Panc1 (cell line): Measurements from ENCODE around the gene NPAS3. TPM values are rescaled to one million over a fixed set of nuclear protein-coding genes. Genes with fewer than 3 reads are reported as not detected.

ENCODE experiments used
- ATAC-seq: fragments of 200-7000 bp; cut with Tn5 transposase; 2 replicates; pipeline ENCODE4 v1.9.1; 2020; ENCODE audit warnings: mild to moderate bottlenecking, moderate library complexity
- BruUV-seq: library from RNA; stranded (reverse); fragments of 400-500 nt; replicated peaks from 2 replicates; lab custom pipeline; 2021; lab: Mats Ljungman, UMichigan
- CTCF ChIA-PET: fragments of 300-600 bp; sonication (Branson Sonifier 250); formaldehyde crosslinking; loops from one replicate; lab custom pipeline; 2022; ENCODE audit warnings: antibody characterized with exemption; lab: Charles Lee
- POLR2A ChIA-PET: fragments of 300-600 bp; sonication (Branson Sonifier 250); formaldehyde crosslinking; loops from one replicate; lab custom pipeline; 2022; ENCODE audit warnings: antibody characterized with exemption; lab: Charles Lee
- DNase-seq: peaks from one replicate; pipeline ENCODE4 v3.0.0-alpha.2; 2010; ENCODE audit warnings: low read depth, low spot score
- H3K27ac ChIP-seq: 2 replicates; pipeline ENCODE4 v1.5.1; 2011; ENCODE audit warnings: mild to moderate bottlenecking, low read length, inconsistent platforms
- H3K27me3 ChIP-seq: fragments of 200-500 bp; sonication (Bioruptor generic); 2 replicates; pipeline ENCODE4 v1.6.0; 2014; ENCODE audit warnings: low read length, inconsistent platforms; ENCODE audit not compliant: control insufficient read depth, insufficient read depth
- H3K36me3 ChIP-seq: fragments of 200-500 bp; sonication (Bioruptor generic); 2 replicates; pipeline ENCODE4 v1.5.1; 2014; ENCODE audit warnings: inconsistent platforms, mild to moderate bottlenecking, low read length, moderate library complexity; ENCODE audit not compliant: control insufficient read depth, insufficient read depth
- H3K4me1 ChIP-seq: 2 replicates; pipeline ENCODE4 v1.5.1; 2011; ENCODE audit warnings: inconsistent platforms, mild to moderate bottlenecking, low read length, moderate library complexity; ENCODE audit not compliant: control insufficient read depth, insufficient read depth
- H3K4me3 ChIP-seq, 2 experiments: 2 replicates each; pipeline ENCODE4 v1.5.1; 2011 to 2012; ENCODE audit warnings: low read depth in 2 of 2, low read length in 2 of 2, mild to moderate bottlenecking in 2 of 2, inconsistent platforms in 1 of 2, moderate library complexity in 1 of 2
- H3K9me3 ChIP-seq: fragments of 200-500 bp; sonication (Bioruptor generic); 2 replicates; pipeline ENCODE4 v1.5.1; 2014; ENCODE audit warnings: low read depth, mild to moderate bottlenecking, inconsistent platforms, low read length, moderate library complexity; ENCODE audit not compliant: control insufficient read depth, insufficient read depth
- POLR2AphosphoS5 ChIP-seq: IDR thresholded peaks from 2 replicates; pipeline ENCODE4 v1.6.1; 2012; ENCODE audit warnings: mild to moderate bottlenecking, low read depth, low read length, moderate library complexity
- SIN3A ChIP-seq: IDR thresholded peaks from 2 replicates; pipeline ENCODE4 v1.6.1; 2012; ENCODE audit warnings: low read depth, mild to moderate bottlenecking, low read length, moderate library complexity, borderline replicate concordance; ENCODE audit not compliant: insufficient read depth
- TCF7L2 ChIP-seq: IDR thresholded peaks from 2 replicates; pipeline ENCODE4 v1.6.1; 2011; ENCODE audit warnings: mild to moderate bottlenecking, low read depth, low read length, inconsistent platforms
- in situ Hi-C: cut with HindIII; loops from 2 replicates; pipeline ENCODE4 v1.10.0; 2016; ENCODE audit warnings: low sequenced_read_pairs, low pct_unique_long_range_greater_than_20kb
- intact Hi-C: fragments of 100-400 bp; cut with micrococcal nuclease; formaldehyde crosslinking; loops from one replicate; pipeline ENCODE4 v1.10.0; 2022; ENCODE audit not compliant: unreplicated experiment
- total RNA-seq: library from RNA; stranded (reverse); gene quantifications from one replicate; pipeline ENCODE4 v1.2.1, GENCODE V29; 2021; ENCODE audit not compliant: unreplicated experiment
- TF ChIP-seq, protein P1 (sequence below): fragments of 450-650 bp; IDR thresholded peaks from 2 replicates; pipeline ENCODE4 v1.5.1; 2017; ENCODE audit warnings: mild to moderate bottlenecking
- TF ChIP-seq, protein P2 (sequence below), 2 experiments: IDR thresholded peaks; 2 replicates each; pipeline ENCODE4 v1.6.1; 2011 to 2012; ENCODE audit warnings: low read depth in 2 of 2, control low read depth in 1 of 2, low read length in 1 of 2, mild to moderate bottlenecking in 1 of 2, moderate library complexity in 1 of 2; ENCODE audit not compliant: insufficient read depth in 1 of 2

NPAS3 gene
- total RNA-seq, 1 experiment from 2014 or later, result 0.23 TPM

DNA sequence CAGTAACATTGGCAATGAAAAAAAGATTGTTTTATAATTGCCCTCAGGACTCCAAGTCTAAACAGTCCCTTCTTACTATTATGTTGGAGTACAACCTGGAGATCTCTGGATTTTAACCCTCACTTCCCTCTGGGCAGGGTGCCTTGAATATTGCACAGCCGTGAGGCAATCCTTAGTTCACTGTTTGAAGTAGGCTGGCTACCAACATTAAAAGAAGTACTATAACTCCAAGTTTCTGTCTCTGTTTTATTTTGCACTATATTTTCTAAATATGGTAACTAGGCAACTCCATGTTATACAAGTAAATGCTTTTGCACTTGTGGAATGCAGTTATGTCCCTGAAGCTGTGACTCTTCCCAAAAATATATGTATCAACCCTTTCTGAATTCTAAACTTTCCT is 521.5 kb downstream of the NPAS3 start:
- no peaks in the 10 kb centered on the region for H3K4me1 ChIP-seq
- H3K36me3 ChIP-seq, result no peaks in the 10 kb centered on the region
- POLR2A ChIA-PET, result no interaction called here
- intact Hi-C loops (no loop called here), in situ Hi-C loops (no loop called here)
- no peaks in the 10 kb centered on the region for H3K27me3 ChIP-seq
- no peak overlapping the region for H3K27ac ChIP-seq
- BruUV-seq, result no TSS peak
- CTCF ChIA-PET, result no interaction called here
- DNase-seq, result no peak
- H3K9me3 ChIP-seq, result no peaks in the 10 kb centered on the region
- no peak for ATAC-seq
- TF ChIP-seq SIN3A (no peak), POLR2AphosphoS5 (no peak), TCF7L2 (no peak)
- TF ChIP-seq, protein P1, sequence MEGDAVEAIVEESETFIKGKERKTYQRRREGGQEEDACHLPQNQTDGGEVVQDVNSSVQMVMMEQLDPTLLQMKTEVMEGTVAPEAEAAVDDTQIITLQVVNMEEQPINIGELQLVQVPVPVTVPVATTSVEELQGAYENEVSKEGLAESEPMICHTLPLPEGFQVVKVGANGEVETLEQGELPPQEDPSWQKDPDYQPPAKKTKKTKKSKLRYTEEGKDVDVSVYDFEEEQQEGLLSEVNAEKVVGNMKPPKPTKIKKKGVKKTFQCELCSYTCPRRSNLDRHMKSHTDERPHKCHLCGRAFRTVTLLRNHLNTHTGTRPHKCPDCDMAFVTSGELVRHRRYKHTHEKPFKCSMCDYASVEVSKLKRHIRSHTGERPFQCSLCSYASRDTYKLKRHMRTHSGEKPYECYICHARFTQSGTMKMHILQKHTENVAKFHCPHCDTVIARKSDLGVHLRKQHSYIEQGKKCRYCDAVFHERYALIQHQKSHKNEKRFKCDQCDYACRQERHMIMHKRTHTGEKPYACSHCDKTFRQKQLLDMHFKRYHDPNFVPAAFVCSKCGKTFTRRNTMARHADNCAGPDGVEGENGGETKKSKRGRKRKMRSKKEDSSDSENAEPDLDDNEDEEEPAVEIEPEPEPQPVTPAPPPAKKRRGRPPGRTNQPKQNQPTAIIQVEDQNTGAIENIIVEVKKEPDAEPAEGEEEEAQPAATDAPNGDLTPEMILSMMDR, result no peak
- TF ChIP-seq, protein P2, sequence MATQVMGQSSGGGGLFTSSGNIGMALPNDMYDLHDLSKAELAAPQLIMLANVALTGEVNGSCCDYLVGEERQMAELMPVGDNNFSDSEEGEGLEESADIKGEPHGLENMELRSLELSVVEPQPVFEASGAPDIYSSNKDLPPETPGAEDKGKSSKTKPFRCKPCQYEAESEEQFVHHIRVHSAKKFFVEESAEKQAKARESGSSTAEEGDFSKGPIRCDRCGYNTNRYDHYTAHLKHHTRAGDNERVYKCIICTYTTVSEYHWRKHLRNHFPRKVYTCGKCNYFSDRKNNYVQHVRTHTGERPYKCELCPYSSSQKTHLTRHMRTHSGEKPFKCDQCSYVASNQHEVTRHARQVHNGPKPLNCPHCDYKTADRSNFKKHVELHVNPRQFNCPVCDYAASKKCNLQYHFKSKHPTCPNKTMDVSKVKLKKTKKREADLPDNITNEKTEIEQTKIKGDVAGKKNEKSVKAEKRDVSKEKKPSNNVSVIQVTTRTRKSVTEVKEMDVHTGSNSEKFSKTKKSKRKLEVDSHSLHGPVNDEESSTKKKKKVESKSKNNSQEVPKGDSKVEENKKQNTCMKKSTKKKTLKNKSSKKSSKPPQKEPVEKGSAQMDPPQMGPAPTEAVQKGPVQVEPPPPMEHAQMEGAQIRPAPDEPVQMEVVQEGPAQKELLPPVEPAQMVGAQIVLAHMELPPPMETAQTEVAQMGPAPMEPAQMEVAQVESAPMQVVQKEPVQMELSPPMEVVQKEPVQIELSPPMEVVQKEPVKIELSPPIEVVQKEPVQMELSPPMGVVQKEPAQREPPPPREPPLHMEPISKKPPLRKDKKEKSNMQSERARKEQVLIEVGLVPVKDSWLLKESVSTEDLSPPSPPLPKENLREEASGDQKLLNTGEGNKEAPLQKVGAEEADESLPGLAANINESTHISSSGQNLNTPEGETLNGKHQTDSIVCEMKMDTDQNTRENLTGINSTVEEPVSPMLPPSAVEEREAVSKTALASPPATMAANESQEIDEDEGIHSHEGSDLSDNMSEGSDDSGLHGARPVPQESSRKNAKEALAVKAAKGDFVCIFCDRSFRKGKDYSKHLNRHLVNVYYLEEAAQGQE (IDR thresholded peaks at IDR 0.05; ENCODE audit: insufficient read depth in 1 of 2, low read depth in 2 of 2, low read length in 1 of 2), result no peak
- H3K4me3 ChIP-seq, result no peak overlapping the region

DNA sequence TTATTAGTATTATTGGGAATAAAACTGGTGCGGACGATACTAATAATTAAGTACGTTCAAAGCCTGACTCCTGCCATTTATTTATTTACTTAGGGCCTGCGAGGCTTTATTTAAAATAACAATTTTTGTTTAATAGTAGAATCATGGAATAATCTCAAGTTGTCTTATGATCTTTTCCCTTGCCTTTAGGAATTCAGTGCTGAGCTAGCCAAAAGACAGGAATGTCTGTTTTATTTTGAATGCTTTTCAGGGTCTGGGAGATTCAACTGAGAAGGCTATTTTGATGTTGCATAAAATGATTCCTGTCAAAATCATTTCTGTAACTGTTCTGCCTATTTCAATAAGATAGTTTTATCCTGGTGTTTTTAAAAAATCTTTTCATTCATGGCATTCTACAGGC is 522.4 kb downstream of the NPAS3 start:
- TF ChIP-seq SIN3A (no peak), TCF7L2 (no peak), POLR2AphosphoS5 (no peak)
- TF ChIP-seq, protein P2 (IDR thresholded peaks at IDR 0.05; ENCODE audit: insufficient read depth in 1 of 2, low read depth in 2 of 2, low read length in 1 of 2), result no peak
- TF ChIP-seq, protein P1, result no peak
- intact Hi-C loops, result no loop called here
- no TSS peak for BruUV-seq
- no peak for DNase-seq
- Histone ChIP-seq H3K36me3 (no peaks in the 10 kb centered on the region), H3K4me3 (no peak overlapping the region), H3K27me3 (no peaks in the 10 kb centered on the region), H3K27ac (no peak overlapping the region), H3K9me3 (no peaks in the 10 kb centered on the region), H3K4me1 (no peaks in the 10 kb centered on the region)
- in situ Hi-C loops, result no loop called here
- POLR2A ChIA-PET, result no interaction called here
- ATAC-seq, result no peak
- CTCF ChIA-PET, result no interaction called here
